A549 treated with CORT108297 at 1 μM for 4 hours (cell line): Measurements from ENCODE around the gene SHANK1. TPM values are rescaled to one million over a fixed set of nuclear protein-coding genes. Genes with fewer than 3 reads are reported as not detected.

ENCODE experiments used
- total RNA-seq: library from RNA; stranded (reverse); fragments of 200-300 nt; extraction: Qiagen RNA extraction; gene quantifications from 5 replicates; pipeline ENCODE4 v1.2.3, GENCODE V29; 2022

The SHANK1 gene
- total RNA-seq: 0.03 to 0.37 TPM (median 0.21 TPM) in 5 replicates

DNA sequence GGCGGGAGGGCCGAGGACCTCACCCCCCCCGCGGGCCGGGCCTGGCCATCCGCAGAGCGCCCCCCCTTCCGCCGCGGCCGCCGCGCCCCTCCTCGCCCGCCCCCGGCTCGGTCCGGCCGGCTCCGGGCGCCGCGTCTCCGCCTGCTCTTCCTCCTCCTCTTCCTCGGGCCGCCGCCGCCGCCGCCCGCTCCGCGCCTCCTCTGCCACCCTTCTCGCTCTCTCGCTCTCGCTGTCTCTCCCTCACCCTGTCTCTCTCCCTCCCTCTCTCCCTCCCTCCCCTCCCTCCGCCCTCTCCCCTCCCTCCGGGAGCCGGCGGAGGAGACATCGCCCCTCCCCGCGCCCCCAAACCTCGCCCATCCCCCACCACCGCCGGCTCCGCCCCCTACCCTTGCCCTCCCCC lies at the start of gene SHANK1:
Gene SHANK1 (minus strand): TSS at position 237 of the 400 bp plus-strand sequence. CDS start 2,883 bp downstream, outside the sequence.

GRCh38 chr19:50723069-50723468 lies 3.5 kb upstream of the SHANK1 start, which contains the start of gene CLEC11A:
Gene CLEC11A (plus strand): TSS chr19:50723364. CDS start chr19:50723526, 162 bp downstream.

DNA sequence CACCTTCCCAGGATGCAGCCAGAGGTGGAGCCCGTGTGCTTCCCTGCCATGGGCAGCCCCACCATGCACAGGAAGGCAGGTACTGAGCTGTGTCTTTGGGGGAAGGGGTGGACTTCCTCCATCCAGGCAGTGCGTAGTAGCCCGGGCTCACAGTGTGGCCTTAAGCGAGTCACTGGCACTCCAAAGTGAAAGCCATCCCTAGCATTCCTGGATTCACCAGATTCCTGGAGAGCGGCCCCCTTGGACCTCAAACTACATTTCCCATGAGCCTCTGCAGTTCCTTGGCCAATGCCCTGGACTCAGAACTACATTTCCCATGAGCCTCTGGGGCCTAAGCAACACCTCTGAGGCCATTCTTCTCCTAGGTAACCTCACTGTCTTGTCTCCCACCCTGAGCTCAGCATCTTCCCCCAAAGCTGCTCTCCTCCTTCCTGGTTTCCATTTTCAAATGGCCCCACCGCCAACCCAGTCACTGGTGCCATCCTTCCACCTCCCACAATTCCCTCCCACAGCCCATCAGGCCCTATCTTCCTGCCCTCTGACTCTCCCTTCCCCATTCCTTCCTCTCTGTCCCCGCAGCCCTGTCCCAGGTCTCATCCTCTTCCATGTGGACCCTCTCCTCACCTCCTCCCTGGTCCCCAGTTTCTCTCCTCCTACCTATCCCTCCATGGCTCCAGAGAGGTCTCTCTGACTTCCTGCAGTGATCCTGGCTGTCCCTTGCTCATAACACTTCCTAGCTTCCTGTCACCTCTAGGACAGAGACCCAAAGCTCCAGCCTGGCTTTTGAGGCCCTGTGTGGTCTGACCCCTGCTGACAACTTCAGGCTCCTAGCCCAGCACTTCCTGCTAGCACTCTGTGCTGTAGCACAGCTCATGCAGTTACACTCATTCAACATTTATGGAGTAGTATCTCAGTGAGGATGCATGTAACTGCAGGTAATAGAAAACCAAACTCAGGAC lies 69.9 kb downstream of the SHANK1 start, which contains the start of gene C19orf81:
Gene C19orf81 (plus strand): TSS at position 13 of the 959 bp plus-strand sequence. CDS start 0 bp downstream, at position 13.

DNA sequence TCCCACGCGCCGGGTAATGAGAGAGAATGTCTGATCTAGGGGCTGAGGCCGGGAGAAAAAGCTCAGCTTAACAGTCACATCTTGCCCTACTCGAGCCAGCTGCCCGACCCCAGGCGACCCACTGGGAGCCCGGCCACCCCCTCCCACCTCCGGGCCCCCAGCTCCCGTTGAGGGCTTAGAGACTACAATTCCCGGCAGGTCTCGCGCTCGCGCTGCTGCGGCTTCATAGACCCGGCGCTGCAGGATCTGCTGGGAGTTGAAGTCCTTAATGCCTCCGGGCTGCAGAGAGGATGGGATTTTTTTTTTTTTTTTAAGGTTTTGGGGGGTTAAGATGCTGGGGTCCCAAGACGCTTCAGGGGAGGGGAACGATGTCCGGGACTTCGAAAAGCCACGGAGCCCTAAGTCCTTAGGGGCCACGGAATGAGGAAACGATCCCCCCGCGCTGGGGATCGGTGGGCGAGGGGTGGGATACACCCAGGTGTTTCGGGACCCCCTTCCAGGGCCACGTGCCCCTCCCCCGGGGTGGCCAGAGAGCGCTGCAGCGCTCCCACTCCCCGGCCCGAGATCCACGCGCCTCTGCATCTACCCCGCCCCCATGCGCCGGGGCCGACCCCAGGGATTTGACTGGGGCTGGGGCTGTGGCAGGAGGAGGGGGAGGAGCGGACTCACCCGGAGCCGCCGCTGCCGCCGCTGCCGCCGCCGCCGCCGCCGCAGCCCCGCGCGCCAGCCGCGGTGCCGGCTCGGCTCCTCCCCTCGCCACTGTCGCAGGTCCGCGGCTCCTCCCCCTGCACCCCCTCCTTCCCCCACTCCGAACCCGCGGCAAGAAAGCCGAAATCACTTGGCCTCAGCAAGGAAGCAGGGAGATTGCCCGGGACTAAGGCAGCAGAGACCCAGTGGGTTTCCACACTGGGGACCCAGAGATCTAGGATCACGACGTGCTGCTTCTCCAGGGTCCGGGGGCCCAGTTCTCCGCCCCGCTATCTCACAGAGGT lies 80.2 kb downstream of the SHANK1 start, which contains the start of gene SYT3:
Gene SYT3 (minus strand): TSS at position 761 of the 992 bp plus-strand sequence. CDS start 2,470 bp downstream, outside the sequence.

Other genes with a start within 250 kb of the SHANK1 start
- gene EMC10, start 243.3 kb downstream of the SHANK1 start, total RNA-seq: 109 to 164 TPM (median 160 TPM) in 5 replicates
- 1.8 to 2.4 TPM (median 2.0 TPM) in 5 replicates for gene GARIN5A, start 243.0 kb downstream of the SHANK1 start, total RNA-seq
- 52.7 to 92.9 TPM (median 89.0 TPM) in 5 replicates for gene JOSD2, start 208.6 kb downstream of the SHANK1 start, total RNA-seq
- gene ASPDH, start 205.9 kb downstream of the SHANK1 start, total RNA-seq: not detected in 5 replicates
- 0.37 to 0.93 TPM (median 0.67 TPM) in 5 replicates for gene LRRC4B, start 151.4 kb downstream of the SHANK1 start, total RNA-seq
- gene SYT3, start 79.9 kb downstream of the SHANK1 start, total RNA-seq: 0.37 to 0.63 TPM (median 0.47 TPM) in 5 replicates
- 3.4 to 12.3 TPM (median 11.5 TPM) in 5 replicates for gene C19orf81, start 70.4 kb downstream of the SHANK1 start, total RNA-seq
- gene CLEC11A, start 3.6 kb upstream of the SHANK1 start, total RNA-seq: 6.0 to 10.9 TPM (median 10.5 TPM) in 5 replicates
- not detected in 5 replicates for gene GPR32, start 50.7 kb upstream of the SHANK1 start, total RNA-seq
- gene ACP4, start 70.6 kb upstream of the SHANK1 start, total RNA-seq: not detected in 5 replicates
- gene KLK1, start 104.0 kb upstream of the SHANK1 start, total RNA-seq: 0.13 to 0.29 TPM (median 0.20 TPM) in 4 of 5 replicates, not detected in the other
- gene KLK15, start 113.8 kb upstream of the SHANK1 start, total RNA-seq: not detected in 5 replicates
- not detected in 5 replicates for gene KLK3, start 135.1 kb upstream of the SHANK1 start, total RNA-seq
- gene KLK2, start 153.6 kb upstream of the SHANK1 start, total RNA-seq: 0.08 to 0.17 TPM (median 0.15 TPM) in 3 of 5 replicates, not detected in the others
- gene KLK4, start 191.6 kb upstream of the SHANK1 start, total RNA-seq: 0.08 to 0.39 TPM (median 0.11 TPM) in 5 replicates
- not detected in 5 replicates for gene KLK5, start 233.2 kb upstream of the SHANK1 start, total RNA-seq
- 0.16 to 0.50 TPM (median 0.23 TPM) in 5 replicates for gene KLK6, start 249.8 kb upstream of the SHANK1 start, total RNA-seq